Measurements from ENCODE around the gene PIGO. TPM values are rescaled to one million over a fixed set of nuclear protein-coding genes. Genes with fewer than 3 reads are reported as not detected.

The PIGO gene
- 32.8 and 68.6 TPM in 2 replicates for total RNA-seq (2011; cell fraction: chromatin; rRNA removed; ENCODE audit: low replicate concordance)
- total RNA-seq (2011; cell fraction: nucleolus; rRNA removed), result 47.4 and 50.4 TPM in 2 replicates
- total RNA-seq (2011; cell fraction: nucleoplasm; rRNA removed), result 42.5 and 44.3 TPM in 2 replicates
- total RNA-seq (2014; rRNA removed), result 11.3 and 11.5 TPM in 2 replicates
- total RNA-seq (2014; rRNA removed; fragmentation: Illumina TruSeq; extraction: Trizol), result 5.4 and 6.7 TPM in 2 replicates
- total RNA-seq (2015; rRNA removed; fragmentation: Illumina TruSeq; extraction: Trizol), result 5.7 TPM in 2 replicates
- 13.7 and 15.8 TPM in 2 replicates for total RNA-seq (2021)
- polyA plus RNA-seq (2011; rRNA removed), result 9.7 and 15.0 TPM in 2 replicates
- polyA plus RNA-seq (2011; cell fraction: cytosol; rRNA removed), result 14.0 and 17.3 TPM in 2 replicates
- polyA plus RNA-seq (2011; cell fraction: nucleus; rRNA removed), result 23.1 and 29.9 TPM in 2 replicates
- 8.0 and 12.3 TPM in 2 replicates for polyA plus RNA-seq (2012)
- polyA plus RNA-seq (2014; fragmentation: Illumina TruSeq; extraction: Trizol), result 10.1 and 12.2 TPM in 2 replicates
- 1 to 10 TPM; 5.6 to 5.9 TPM for polyA plus RNA-seq (2014; fragmentation: Nextera tagmentation; extraction: Ambion mirVana)
- 10.2 and 11.1 TPM in 2 replicates for polyA plus RNA-seq (2014; rRNA removed)
- 13.1 and 13.9 TPM in 2 replicates for polyA minus RNA-seq (2011; rRNA and poly(A)+ RNA removed)
- 10.6 and 15.7 TPM in 2 replicates for polyA minus RNA-seq (2011; cell fraction: cytosol; rRNA and poly(A)+ RNA removed)
- polyA minus RNA-seq (2011; cell fraction: nucleus; rRNA and poly(A)+ RNA removed), result 11.6 and 15.0 TPM in 2 replicates
- percentile 73 among the genes with signal in this experiment for Bru-seq, nascent RNA
- BruChase-seq, experiment 1, labeled RNA remaining after a 2-hour chase, result percentile 61 among the genes with signal in this experiment
- BruChase-seq, experiment 2, labeled RNA remaining after a 6-hour chase, result percentile 66 among the genes with signal in this experiment
- long read RNA-seq, experiment 1, transcript PIGO-202 (12 exons, 2,464 nt), result major isoform, 6 of 79 reads
- long read RNA-seq, experiment 1, partial matches to known transcripts, result 53 of 79 reads
- long read RNA-seq, experiment 1, other reads (novel, unspliced or antisense), result 20 of 79 reads
- long read RNA-seq, experiment 2, partial matches to known transcripts, result 15 of 21 reads
- long read RNA-seq, experiment 2, other reads (novel, unspliced or antisense), result 6 of 21 reads
- long read RNA-seq, experiment 3, partial matches to known transcripts, result 2 of 2 reads
- long read RNA-seq, experiment 3, other reads (novel, unspliced or antisense), result 0 of 2 reads

DNA sequence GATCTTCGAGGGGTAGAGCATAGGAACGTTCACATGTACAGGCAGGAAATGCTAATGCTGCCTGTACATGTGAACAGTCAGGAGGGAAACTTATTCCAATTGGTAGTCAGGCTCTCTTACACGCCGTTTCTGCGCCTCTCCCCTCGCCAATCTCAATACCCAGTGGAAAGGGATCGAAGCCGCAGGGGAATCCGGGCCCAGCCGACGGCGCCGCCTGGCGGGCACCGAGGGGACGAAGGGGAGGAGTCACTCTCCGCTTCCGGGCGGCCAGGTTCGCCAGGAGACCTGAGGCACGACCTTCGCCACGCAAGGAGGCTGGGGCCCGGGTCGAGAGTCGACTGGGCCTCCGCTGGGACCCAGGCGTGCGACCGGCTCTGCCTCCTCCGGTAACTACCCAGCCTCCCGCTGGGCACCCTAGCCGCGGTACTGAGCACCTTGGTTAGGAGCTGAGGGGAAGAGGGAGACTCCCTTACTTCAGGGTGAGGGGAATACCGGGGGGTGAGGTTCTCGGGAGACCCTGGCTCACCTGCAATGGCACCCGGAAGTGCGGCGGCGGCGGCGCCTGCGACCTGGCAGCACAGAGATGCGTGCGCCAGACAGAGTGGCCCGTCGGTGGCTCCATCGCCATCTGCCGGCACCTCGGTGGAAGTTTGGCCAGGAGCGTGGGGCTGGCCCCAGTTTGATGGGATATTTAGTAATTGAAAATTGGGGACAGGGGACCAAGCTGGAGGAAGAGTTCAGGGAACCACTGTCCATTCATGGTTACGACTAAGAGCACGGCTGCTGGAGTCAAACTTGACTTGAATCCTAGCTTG is at the start of gene PIGO:
Gene PIGO, minus strand, starts transcription at position 557 of the 815 bp plus-strand sequence. CDS start 1,026 bp downstream, outside the sequence.
- H3K4me1 ChIP-seq (replicated peaks in 1 of 2; ENCODE audit: control insufficient read depth in 2 of 2, insufficient read depth in 2 of 2, low read length in 2 of 2), result peaks cover 6 to 15% of the 10 kb centered on the region in 2 experiments; a peak in 4 of 5 replicates
- peaks cover 47% of the 10 kb centered on the region; the same call in 2 of the 3 replicates for H3K36me3 ChIP-seq (ENCODE audit: control insufficient read depth, insufficient read depth, low read length)
- peak within 1 kb of the TSS; percentile 96 to 99 for H3K9ac ChIP-seq (ENCODE audit: insufficient read depth in 1 of 2, low read depth in 2 of 2, low read length in 2 of 2)
- BruUV-seq (replicated peaks), result TSS peak; percentile 62
- peak within 1 kb of the TSS; percentile 98 for H2AFZ ChIP-seq (ENCODE audit: low read depth, low read length)
- WGBS (ENCODE audit: insufficient coverage, low coverage, missing lambda C conversion rate), result under 1% methylated on average over 28 of the region's 53 CpGs
- H4K20me1 ChIP-seq (replicated peaks; ENCODE audit: control insufficient read depth, insufficient read depth, low read length), result no peaks in the 10 kb centered on the region
- DNase-seq (ENCODE audit: extremely low read depth in 1 of 4, low spot score in 3 of 4), result peak; percentile 81 to 90 (median 82)
- H3K9me1 ChIP-seq (ENCODE audit: control insufficient read depth, insufficient read depth, low read length), result no peaks in the 10 kb centered on the region
- H3K27ac ChIP-seq (ENCODE audit: extremely low read depth, low read depth, low read length), result peak within 1 kb of the TSS; percentile 100
- intact Hi-C loops (cut with micrococcal nuclease) (loop anchor here (2.0 kb wide), 2 partner anchors 19 to 23 kb away; partner anchors contain the start of genes ATOSB and VCP), in situ Hi-C loops (cut with MboI) (no loop called here)
- H3K27me3 ChIP-seq (ENCODE audit: control insufficient read depth in 2 of 2, insufficient read depth in 2 of 2, low read length in 2 of 2), result no peaks in the 10 kb centered on the region
- peaks cover 16% of the 10 kb centered on the region for H3K79me2 ChIP-seq (ENCODE audit: control insufficient read depth, insufficient read depth, low read length)
- peak; percentile 97 for ATAC-seq
- ChIA-PET POLR2A (interaction anchor here (0.6 to 1.8 kb wide), 5 partner anchors 17 to 524 kb away, joined by 3 to 4 read pairs (median 4); partner anchors contain the start of genes FANCG and VCP), CTCF (ENCODE audit: low intra/inter-chr PET ratio) (interaction anchor here (0.6 to 1.6 kb wide), 3 partner anchors 196 to 488 kb away, joined by 3 to 12 read pairs (median 3); no protein-coding TSS in a partner anchor)
- H3K9me3 ChIP-seq (replicated peaks; ENCODE audit: control insufficient read depth, insufficient read depth, low read depth, low read length), result no peaks in the 10 kb centered on the region; the same call in 1 of the 2 replicates
- peak within 1 kb of the TSS; percentile 94 for H3K4me2 ChIP-seq (ENCODE audit: insufficient read depth, low read length)
- FAIRE-seq, result peak; percentile 71
- peak within 1 kb of the TSS; percentile 99 for H3K4me3 ChIP-seq
- TF ChIP-seq, protein P1, sequence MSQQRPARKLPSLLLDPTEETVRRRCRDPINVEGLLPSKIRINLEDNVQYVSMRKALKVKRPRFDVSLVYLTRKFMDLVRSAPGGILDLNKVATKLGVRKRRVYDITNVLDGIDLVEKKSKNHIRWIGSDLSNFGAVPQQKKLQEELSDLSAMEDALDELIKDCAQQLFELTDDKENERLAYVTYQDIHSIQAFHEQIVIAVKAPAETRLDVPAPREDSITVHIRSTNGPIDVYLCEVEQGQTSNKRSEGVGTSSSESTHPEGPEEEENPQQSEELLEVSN (IDR thresholded peaks at IDR 0.05; ENCODE audit: borderline replicate concordance in 1 of 2, extremely low read depth in 1 of 2, insufficient read depth in 1 of 2, insufficient read length in 1 of 2, low read depth in 1 of 2, low read length in 1 of 2, poor library complexity in 1 of 2, severe bottlenecking in 1 of 2), result peak; percentile 27 to 61
- TF ChIP-seq HDAC1 (IDR thresholded peaks at IDR 0.05) (peak in 1 of 2 experiments; percentile 75; a peak in 2 of 4 replicates), POLR2A (conservative IDR thresholded peaks at IDR 0.05) (peak; percentile 90), ZNF764 (CRISPR knock-in tag; IDR thresholded peaks at IDR 0.05; ENCODE audit: low read depth) (no peak), FIP1L1 (IDR thresholded peaks at IDR 0.05; ENCODE audit: low read depth, low read length, poor library complexity, severe bottlenecking) (no peak), FOXM1 (IDR thresholded peaks at IDR 0.05; ENCODE audit: low read depth) (no peak), FOXM1 (CRISPR knock-in tag; IDR thresholded peaks at IDR 0.05; ENCODE audit: low read depth) (no peak), SMARCE1 (IDR thresholded peaks at IDR 0.05) (no peak)
- TF ChIP-seq, protein P2, sequence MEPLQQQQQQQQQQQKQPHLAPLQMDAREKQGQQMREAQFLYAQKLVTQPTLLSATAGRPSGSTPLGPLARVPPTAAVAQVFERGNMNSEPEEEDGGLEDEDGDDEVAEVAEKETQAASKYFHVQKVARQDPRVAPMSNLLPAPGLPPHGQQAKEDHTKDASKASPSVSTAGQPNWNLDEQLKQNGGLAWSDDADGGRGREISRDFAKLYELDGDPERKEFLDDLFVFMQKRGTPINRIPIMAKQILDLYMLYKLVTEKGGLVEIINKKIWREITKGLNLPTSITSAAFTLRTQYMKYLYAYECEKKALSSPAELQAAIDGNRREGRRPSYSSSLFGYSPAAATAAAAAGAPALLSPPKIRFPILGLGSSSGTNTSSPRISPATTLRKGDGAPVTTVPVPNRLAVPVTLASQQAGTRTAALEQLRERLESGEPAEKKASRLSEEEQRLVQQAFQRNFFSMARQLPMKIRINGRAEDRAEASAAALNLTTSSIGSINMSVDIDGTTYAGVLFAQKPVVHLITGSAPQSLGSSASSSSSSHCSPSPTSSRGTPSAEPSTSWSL (CRISPR knock-in tag; IDR thresholded peaks at IDR 0.05; ENCODE audit: borderline replicate concordance), result no peak
- TF ChIP-seq, protein P3, sequence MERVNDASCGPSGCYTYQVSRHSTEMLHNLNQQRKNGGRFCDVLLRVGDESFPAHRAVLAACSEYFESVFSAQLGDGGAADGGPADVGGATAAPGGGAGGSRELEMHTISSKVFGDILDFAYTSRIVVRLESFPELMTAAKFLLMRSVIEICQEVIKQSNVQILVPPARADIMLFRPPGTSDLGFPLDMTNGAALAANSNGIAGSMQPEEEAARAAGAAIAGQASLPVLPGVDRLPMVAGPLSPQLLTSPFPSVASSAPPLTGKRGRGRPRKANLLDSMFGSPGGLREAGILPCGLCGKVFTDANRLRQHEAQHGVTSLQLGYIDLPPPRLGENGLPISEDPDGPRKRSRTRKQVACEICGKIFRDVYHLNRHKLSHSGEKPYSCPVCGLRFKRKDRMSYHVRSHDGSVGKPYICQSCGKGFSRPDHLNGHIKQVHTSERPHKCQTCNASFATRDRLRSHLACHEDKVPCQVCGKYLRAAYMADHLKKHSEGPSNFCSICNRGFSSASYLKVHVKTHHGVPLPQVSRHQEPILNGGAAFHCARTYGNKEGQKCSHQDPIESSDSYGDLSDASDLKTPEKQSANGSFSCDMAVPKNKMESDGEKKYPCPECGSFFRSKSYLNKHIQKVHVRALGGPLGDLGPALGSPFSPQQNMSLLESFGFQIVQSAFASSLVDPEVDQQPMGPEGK (CRISPR knock-in tag; IDR thresholded peaks at IDR 0.05; ENCODE audit: borderline replicate concordance), result no peak

Measured in K562 (cell line).